HG03432 (cell line): ENCODE measurements around the gene SEPSECS.
"Not testable (repeated sequence)": the region's sequence is repeated elsewhere in the genome, so short reads cannot be mapped to it uniquely, and the experiment has no call there.

ENCODE experiments used
- ATAC-seq: cut with Tn5 transposase; IDR thresholded peaks from one replicate; pipeline ENCODE4 v1.9.1; 2021; ENCODE audit warnings: mild to moderate bottlenecking, moderate library complexity; ENCODE audit not compliant: unreplicated experiment

Gene SEPSECS

DNA sequence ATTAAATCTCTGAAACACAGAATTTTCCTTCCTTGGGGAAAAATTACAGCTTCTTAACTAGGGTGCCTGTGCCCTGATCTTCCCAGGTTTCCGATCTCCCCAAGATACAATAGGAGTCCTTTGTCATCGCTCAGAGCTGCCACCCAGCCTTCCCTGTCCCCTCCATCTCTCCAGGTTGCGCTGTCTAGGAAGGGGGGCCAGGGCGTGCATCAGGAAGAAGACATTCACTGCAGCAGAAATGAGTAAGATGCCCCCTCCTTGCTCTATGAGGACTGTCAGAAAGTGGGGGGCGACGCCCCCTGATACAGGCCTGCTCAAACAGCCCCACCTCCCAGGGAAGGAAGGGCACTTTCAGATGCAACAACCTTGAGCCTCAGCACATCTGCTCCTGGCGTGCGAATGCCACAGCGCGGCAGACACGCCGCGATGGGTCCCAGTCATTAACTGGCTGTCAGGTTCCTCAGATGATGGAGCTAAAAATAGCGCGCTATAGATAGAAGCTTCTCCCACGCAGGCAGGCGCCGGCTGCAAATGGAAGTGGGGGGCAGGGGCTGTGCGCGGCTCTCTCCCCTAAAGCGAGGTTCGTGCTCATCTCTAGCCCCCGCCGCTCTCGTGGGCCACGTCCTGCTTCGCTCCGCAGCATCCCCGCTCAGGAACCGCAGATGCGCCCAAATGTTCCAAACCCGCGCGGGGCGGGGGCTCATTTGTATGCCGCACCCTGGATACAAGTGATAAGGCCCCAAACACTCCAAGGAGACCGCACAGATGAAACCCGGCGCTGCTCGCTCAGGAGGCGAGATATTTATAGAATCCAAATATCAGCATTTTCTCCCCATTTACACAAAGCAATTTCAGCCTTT, 71.9 kb downstream of the SEPSECS start:
- ATAC-seq, result peak; percentile 70

DNA sequence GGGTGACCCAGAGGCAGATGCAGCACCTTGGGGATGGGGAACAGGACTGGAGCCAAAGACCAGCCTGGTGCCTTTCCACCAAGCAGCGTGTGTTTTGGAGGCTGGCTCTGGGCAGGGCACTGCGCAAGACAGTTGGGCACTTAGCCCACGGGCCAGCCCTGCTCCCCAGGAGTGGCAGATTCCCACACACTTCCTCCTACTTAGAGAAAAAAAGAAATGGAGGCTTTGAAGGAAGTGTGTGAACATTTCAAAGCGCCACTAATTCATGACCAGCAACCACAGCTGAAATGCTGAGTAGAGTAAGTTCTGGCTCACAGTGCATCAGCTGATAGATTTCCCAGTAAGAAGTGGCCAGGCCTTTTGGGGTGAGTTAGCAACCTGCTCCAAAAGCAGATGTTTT, 74.6 kb downstream of the SEPSECS start:
- ATAC-seq, result no peak

DNA sequence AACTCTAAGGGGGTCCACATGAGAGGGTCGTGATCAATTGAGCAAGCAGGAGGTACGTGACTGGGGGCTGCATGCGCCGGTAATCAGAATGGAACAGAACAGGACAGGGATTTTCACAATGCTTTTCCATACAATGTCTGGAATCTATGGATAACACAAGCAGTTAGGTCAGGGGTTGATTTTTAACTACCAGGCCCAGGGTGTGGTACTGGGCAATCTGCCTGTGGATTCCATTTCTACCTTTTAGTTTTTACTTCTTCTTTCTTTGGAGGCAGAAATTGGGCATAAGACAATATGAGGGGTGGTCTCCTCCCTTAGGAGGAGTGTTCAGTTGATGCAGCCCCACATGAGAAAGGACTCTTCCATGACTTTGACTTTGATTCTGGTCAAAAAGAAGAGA, 76.8 kb downstream of the SEPSECS start:
- not testable (repeated sequence) for ATAC-seq

DNA sequence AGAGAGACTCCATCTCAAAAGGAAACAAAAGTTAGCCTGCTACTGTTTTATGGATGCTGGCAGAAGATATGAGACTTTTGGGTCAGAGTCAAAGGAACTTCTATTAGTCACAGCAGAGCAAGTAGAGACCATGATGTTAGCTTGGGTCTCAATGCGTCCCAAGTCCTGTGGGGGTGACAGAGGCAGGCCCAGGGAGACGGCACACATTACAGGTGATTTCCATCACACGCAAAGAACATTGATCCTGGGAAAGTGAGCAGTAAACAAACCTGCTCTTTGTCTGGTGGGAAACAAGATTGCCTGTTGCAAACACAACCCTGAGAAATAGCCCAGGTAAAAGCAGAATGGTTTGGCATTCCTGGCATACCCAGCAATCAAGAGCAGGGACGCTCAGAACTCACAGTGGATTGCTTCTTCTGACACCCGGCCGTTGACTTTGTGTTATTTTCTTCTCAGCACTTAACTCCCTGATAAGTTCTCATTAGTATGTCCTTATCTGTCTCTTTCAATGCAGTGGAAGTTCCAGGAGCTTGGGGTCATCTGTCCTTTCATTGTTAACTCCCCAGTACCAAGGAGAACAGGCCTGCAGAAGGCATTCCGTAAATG, 78.3 kb downstream of the SEPSECS start:
- ATAC-seq, result no peak

DNA sequence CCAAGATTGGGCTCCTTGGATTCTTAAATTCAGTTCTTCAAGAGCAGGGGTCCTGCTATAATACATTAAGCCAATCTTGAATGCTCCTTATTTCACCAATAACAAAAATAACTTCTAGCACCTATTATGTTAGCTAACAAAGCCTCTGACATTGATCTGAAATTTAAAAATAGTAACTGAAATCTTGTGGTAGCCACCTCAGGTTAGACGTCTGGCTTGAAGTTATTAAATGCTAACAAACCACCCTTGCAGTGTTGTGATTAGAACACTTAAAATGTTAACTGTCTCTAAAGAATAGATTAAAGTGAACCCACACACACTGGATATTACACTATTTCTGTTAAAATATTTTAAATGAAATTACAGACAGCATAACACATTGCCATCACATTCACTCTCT, 79.7 kb downstream of the SEPSECS start:
- ATAC-seq, result no peak

DNA sequence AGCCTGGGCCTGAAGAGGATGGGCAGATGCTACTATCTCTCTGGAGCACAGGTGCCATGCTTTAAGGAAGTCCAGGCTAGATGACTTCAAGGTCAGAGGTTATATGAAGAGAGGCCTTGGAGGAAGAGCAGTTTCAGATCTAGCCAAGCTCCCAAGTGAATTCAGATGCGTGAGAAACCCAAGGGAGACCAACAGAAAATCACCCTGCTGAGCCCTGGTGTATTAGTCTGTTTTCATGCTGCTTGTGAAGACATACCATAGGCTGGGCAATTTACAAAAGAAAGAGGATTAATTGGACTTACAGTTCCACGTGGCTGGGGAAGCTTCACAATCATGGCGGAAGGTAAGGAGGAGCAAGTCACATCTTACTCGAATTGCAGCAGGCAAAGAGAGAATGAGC, 81.7 kb downstream of the SEPSECS start:
- no peak for ATAC-seq

DNA sequence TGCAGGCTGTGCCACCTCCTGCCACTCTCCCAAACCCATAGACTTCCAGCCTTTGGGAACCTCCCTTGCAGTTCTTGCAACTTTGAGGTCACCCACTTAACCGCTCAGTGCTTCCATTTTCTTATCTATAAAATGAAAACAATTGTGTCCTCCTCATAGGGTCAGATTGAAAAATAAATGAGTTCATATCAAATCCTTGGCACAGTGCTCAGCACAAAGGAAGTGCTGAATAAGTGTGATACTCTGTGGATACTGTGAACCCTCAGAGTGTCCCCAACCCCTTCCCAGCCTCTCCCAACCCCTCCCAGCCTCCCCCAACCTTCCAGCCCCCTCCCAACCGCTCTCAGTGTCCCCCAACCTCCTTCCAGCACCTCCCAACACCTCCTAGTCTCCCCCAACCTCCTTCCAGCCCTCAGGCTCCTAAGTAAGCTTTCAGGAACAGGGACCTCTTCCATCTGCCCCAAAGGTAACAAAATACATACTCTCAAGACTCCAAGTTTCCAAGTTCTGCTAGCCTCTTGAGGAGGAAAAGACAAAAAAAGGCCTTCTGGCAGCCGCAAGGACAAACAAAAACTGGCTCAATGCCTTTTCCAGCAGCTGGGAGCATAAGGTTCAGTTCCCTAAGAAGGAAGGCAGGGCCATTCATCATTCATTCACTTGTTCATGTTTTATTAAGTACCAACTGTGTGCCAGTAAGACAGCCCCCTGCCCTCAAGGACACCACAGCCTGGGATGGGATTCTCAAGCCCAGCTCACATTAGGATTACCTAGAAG, 83.4 kb downstream of the SEPSECS start:
- no peak for ATAC-seq

DNA sequence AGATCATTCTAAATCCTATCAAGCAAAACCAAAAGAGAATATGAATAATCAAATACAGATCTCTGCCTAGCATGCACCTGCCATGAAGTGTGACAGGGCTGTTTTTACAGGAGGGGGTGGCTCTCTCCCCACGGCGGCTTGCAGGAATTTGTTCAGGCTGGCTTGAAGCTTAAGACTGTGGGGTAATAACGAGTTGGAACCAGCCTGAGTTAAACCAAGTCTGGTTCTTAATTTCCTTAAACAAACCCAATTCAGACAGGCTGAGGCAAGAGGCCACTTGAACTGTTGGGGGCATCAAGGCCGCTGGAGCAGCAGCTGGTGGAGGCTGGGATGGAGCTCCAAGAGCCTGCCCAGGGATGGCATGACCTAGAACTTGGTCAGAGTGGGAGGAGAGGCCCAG, 84.4 kb downstream of the SEPSECS start:
- no peak for ATAC-seq

DNA sequence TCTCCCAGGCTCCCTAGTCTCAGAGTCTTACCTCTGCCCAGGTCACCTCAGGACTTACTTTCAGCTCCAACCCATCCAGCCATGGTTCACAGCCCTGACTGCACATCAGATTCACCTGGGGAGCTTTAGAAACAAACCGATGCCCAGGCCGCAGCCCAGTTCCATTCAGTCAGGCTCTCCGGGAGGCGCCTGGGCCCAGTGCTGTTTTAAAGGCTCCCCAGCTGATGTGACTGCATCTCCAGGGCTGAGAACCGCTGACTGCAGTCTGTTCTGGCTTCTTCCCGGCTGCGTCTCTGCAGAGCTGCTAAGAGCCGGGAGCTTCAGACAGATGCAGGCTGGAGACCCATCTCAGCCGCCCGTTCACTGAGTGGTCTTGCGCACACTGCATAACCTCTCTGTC, 85.1 kb downstream of the SEPSECS start:
- ATAC-seq, result no peak

DNA sequence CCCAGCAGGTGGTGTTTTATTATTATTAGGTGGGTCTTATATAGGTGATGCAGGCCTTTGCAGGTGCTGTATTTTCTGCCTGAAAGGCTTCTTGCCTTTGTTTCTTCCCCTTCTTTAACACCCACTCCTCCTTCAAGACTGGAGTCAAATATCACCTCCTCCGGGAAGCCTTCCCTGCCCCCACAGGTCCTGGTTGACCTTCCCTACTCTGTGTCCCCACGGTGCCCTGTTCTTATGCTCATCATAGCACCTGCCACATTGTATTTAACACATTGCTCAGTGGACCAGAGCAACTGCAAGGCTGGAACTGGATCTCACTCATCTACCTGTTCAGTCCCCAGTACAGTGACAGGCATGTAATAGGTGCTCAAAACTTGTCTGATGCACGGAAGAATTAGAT, 89.7 kb downstream of the SEPSECS start:
- ATAC-seq, result no peak
